ENCODE measurements around the gene UHRF1.
"Not testable (repeated sequence)": the region's sequence is repeated elsewhere in the genome, so short reads cannot be mapped to it uniquely, and the experiment has no call there.

The UHRF1 gene

DNA sequence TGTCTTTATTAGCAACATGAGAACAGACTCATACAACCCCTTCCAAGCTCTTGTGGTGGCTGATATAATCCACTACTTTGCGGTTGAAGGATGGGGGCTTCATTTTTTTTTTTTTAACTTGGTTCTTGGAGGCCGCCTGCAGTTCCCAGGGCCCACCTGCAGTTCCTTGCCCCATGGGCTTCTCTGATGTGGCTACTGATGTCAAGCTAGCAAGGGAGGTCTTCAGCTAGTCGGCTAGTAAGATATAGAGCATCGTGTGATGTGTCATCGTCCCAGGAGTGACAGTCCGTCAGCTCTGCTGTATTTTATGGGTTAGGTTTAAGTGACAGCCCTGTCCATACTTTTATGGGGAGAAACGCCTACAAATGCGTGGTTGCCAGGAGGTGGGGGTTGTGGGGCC lies 26.1 kb downstream of the UHRF1 start:
- no peak for DNase-seq (ENCODE audit: low read depth in 2 of 2)

DNA sequence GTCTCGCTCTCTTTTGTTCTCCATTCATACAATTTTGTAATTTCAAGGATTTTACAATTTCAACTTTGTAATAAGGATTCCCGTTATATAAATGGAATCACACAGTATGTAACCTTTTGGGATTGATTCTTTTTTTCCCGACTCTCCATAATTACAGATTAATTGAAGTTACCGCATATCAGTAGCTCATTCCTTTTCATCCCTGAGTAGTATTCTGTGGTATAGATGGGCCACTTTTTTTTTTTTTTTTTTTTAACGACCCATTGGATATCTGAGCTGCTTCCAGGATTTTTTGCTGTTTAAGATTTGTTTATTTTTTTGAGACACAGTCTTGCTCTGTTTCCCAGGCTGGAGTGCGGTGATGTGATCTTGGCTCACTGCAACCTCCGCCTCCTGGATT lies 27.8 kb downstream of the UHRF1 start:
- no peak for DNase-seq (ENCODE audit: low read depth in 2 of 2)

DNA sequence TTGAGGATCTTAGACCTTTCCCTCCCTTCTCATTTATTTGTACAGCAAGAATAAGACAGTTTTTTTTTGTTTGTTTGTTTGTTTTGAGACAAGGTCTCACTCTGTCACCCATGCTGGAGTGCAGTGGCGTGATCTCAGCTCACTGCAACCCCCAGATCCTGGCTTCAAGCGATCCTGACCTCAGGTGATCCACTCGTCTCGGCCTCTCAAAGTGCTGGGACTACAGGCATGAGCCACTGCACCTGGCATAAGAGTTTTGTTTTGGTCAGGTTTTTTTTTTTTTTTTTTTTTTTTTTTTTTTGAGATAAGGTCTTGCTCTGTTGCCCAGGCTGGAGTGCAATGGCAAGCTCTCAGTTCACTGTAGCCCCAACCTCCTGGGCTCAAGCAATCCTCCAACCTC lies 29.2 kb downstream of the UHRF1 start:
- DNase-seq (ENCODE audit: low read depth in 2 of 2): not testable (repeated sequence)

DNA sequence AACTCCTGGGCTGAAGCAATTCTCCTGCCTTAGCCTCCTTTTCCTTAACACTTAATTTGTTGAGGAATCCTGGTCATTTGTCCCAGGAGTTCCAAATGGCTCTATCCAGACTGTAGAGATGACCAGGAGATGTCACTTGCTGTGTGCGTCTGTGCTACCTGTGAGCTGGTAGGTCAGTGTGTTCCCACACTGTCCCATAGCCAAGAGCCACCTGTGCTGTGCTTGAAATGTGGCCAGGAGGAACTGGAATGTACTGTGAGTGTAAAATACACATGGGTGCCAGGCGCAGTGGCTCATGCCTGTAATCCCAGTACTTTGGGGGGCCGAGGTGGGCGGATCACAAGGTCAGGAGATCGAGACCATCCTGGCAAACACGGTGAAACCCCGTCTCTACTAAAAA lies 30.2 kb downstream of the UHRF1 start:
- DNase-seq (ENCODE audit: low read depth in 2 of 2): no peak

DNA sequence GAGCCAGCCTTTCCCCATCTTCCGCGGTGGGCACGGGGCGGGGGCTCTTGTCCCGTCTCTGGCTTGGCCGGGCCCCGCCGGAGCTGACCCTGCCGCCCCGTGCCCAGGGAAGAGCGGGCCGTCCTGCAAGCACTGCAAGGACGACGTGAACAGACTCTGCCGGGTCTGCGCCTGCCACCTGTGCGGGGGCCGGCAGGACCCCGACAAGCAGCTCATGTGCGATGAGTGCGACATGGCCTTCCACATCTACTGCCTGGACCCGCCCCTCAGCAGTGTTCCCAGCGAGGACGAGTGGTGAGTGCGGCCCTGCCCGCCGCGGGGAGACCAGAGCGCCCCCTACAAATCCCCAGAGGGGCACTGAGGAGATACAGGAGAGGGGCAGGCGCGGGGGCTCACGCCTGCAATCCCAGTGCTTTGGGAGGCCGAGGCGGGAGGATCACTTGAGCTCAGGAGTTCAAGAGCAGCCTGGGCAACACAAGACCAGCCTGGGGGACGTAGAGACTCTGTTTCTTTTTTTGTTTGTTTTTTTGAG lies 32.4 kb downstream of the UHRF1 start:
- DNase-seq (ENCODE audit: low read depth in 2 of 2): not testable (repeated sequence)

DNA sequence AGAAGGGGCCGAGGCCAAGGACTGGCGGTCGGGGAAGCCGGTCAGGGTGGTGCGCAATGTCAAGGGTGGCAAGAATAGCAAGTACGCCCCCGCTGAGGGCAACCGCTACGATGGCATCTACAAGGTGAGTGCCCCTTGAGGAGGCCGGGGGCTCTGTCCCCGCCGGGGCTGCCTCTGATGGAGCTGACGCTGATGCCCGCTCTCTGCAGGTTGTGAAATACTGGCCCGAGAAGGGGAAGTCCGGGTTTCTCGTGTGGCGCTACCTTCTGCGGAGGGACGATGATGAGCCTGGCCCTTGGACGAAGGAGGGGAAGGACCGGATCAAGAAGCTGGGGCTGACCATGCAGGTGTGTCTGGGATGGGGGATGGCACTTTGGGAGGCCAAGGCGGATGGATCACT lies 41.3 kb downstream of the UHRF1 start:
- not testable (repeated sequence) for DNase-seq (ENCODE audit: low read depth in 2 of 2)

DNA sequence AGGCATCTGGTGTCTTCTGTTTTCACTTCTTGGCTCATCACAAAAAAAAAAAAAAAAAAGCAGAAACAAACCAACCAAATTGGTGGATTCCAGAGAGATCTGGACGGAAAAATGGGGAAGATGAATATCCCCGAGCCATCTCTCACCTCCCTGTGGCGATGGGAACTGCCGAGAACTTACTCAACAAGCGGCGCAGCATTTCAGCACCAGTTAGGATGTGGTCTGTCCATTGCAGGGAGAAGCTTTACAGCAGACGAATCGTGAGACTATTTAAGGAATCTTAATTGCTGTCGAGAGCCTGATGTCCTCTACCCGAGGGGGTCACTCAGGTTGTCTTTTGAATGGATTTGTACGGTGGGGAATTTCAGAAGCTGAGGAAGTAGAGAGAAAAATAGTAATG lies 42.4 kb downstream of the UHRF1 start:
- DNase-seq (ENCODE audit: low read depth in 2 of 2): no peak

DNA sequence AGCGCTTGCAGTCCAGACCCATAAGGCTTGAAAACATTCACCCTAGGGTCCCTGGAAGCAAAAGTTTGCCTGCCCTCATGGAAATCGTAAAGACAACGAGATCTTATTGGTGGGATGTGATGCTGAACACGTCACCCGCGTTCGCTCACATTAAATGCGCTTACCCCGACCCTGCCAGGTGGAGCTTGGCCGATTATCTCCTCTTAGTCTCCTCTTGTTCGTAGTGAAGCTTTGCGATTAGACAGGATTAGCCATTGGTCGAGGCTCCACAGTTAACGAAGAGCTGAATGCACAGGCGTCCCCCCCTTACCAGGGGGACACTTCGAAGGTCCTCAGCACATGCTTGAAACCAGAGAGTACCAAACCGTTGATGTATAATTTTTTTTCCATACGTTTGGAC lies 43.6 kb downstream of the UHRF1 start:
- no peak for DNase-seq (ENCODE audit: low read depth in 2 of 2)

DNA sequence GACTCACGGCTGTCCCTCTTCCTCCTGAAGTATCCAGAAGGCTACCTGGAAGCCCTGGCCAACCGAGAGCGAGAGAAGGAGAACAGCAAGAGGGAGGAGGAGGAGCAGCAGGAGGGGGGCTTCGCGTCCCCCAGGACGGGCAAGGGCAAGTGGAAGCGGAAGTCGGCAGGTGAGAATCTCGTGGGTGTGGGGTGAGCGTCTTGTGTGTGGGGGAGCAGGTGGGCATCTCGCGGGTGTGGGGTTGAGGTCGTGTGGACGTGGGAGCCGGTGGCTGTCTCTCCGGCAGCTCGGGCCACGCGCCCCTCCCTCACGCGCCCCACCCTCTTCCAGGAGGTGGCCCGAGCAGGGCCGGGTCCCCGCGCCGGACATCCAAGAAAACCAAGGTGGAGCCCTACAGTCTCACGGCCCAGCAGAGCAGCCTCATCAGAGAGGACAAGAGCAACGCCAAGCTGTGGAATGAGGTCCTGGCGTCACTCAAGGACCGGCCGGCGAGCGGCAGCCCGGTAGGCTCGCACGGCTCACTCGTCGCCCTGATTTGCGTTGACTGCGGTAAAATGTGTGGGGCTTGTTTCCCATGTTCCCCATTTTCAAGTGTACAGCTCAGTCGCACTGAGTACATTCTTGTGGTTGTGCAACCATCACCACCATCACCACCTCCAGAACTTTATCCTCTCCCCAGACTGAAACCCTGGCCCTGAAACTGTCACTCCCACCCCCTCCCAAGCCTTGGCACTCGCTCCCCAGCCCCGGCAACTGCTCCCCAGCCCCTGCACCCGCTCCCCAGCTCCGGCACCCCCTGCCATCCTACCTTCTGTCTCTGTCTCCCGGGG lies 45.2 kb downstream of the UHRF1 start:
- not testable (repeated sequence) for DNase-seq (ENCODE audit: low read depth in 2 of 2)

DNA sequence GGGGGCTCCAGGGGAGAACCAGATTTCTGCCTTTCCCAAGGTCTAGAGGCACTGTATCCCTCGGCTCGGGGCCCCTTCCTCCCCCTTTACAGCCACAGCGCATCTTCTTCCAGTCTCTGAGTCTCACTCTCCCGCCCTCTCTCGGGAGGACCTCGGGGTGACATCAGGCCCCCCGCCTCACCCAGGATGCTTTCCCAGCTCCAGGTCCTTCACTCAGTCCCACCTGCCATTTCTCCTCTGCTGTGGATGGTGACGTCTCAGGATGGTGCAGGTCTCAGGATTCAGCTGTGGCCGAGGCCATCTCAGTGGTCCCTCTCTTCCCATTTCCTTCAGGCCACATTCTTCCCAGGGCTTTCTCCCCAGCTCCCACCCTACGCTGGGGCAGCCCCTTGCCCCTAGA lies 46.0 kb downstream of the UHRF1 start:
- no peak for DNase-seq (ENCODE audit: low read depth in 2 of 2)

DNA sequence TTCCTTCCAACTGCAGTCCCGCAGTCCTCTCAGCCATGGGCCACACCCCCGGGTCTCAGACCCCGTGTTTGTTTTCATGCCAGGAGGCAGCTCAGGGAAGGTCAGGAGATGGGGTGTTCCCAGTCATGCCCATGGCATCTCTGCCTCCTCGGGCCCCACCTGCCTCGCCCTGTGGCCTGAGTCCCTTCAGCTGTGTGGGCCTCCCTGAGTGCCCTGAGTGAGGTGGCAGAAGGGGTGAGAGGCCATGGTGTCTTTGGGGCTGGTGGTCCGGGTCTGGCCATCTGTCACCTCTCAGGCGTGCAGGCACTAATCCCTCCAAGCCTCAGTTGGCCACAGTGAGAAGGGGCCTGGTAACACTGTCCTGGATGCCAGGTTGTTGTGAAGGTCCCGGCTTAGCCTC lies 48.7 kb downstream of the UHRF1 start:
- DNase-seq (ENCODE audit: low read depth in 2 of 2): no peak

DNA sequence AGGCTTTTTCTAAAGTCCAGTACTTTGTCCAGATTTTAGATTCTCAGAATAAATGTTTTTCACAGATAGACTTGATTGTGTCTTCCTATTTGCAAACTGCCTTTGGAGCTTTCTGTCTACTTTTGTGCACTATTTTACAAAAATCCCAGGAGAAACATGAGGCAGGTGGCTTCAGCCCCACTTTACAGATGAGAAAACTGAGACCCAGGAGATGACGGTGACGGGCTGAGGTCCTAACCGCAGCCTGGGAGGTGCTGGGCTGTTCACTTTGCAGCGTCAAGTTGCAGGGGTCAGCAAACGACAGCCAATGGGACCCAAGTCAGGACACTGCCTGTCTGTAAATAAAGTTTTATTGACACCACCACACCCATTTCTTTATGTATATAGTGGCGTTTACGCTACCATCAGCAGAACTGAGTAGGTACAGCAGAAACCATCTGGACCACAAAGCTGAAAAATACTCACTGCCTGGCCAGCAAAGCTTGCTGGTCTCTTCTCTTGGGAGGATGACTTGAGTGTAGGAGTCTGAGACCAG lies 52.9 kb downstream of the UHRF1 start:
- DNase-seq (ENCODE audit: low read depth in 2 of 2): no peak

DNA sequence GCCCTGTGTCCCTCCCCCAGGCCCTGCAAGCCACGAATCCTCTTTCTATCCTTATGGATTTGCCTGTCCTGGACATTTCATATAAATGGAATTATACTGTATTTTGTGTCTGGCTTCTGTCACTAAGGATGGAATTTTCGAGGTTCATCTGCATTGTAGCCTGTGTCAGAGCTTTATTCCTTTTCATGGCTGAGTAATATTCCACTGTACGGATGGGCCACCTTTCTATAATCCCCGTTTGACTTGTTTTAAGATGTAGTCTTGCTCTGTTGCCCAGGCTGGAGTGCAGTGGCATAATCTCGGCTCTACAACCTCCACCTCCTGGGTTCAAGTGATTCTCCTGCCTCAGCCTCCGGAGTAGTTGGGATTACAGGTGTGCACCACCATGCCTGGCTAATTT lies 55.8 kb downstream of the UHRF1 start:
- DNase-seq (ENCODE audit: low read depth in 2 of 2): no peak

DNA sequence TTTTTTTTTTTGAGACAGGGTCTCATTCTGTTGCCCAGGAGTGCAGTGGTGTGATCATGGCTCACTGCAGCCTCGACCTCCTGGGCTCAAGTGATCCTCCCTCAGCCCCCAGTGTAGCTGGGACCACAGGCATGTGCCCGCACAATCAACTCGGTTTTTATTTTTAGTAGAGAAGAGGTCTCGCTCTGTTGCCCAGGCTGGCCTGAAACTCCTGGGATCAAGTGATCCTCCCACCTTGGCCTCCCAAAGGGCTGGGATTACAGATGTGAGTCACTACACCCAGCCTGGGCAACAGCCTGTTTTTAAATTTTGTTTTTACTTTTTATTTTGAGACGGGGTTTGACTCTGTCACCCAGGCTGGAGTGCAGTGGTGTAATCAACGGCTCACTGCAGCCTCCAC lies 57.3 kb downstream of the UHRF1 start:
- no peak for DNase-seq (ENCODE audit: low read depth in 2 of 2)

DNA sequence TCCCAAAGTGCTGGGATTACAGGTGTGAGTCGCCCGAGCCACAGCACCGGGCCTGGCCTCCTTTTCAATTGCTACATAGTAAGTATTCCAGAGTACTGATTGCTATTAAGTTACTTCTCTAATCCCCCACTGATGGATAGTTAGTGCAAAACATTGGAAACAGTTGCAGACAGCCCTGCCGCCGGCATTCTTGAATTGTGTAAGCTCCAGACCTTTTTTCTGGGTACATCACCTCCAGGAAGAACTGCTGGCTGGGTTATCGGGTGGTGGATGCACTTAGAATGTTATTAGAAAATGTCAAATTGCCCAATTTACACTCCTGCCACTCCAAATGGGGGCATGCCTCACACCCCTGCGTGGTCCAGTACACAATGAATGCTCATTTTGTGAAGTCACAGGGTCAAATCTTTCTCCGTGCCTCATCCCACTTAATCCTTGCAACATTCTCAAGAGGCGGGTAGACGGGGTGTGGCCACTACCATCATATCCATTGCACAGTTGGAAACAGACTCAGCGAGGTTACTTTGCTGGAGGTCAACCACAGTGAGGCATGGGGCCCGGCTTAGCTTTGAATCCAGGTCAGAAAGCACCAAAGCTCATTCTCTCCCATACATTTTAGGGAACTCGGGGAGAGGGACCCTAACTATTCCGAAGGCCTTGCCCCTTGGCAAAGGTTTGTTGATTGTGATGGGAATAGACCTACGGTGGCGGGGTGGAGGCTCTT lies 58.6 kb downstream of the UHRF1 start:
- DNase-seq (ENCODE audit: low read depth in 2 of 2): no peak

DNA sequence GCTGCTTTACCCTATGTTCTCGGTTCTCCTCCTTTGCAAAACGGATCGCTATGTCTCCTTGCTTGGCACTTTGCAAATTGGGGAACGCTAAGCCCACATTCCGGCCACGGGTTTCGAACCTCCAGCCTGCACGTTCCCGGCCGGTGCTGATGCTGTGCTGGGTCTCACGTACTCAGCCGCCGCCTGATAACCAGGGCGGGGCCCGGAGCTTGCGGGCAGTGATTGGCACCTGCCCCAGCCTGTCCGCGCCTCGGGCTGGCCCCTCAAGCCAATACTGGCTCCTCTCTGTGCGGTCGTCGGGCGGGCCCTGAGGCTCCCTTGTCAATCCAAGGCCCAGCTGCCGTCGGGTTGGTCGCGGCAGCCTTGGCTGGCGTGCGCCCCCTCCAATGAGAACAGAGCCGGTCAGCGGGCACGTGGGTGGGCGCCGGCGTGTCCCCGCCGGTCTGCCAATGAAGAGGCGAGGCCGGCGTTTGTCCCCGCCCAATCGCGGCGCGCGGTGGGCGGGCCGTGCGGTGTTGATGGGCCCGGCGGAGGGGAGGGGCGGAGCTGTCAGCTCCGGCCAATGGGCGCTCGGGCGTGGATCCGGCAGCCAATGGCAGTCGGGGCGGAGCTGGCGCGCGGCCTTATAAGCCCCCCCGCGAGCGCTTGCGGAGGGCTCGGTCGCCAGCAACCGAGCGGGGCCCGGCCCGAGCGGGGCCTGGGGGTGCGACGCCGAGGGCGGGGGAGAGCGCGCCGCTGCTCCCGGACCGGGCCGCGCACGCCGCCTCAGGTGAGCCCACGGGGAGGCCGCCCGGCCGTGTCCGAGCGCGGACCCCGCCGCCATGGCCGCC lies 59.4 kb downstream of the UHRF1 start, which contains the start of gene KDM4B:
Gene KDM4B (plus strand): TSS at position 652 of the 830 bp plus-strand sequence. CDS start 63,778 bp downstream, outside the sequence.
- DNase-seq (ENCODE audit: low read depth in 2 of 2): peak; percentile 96 to 98

DNA sequence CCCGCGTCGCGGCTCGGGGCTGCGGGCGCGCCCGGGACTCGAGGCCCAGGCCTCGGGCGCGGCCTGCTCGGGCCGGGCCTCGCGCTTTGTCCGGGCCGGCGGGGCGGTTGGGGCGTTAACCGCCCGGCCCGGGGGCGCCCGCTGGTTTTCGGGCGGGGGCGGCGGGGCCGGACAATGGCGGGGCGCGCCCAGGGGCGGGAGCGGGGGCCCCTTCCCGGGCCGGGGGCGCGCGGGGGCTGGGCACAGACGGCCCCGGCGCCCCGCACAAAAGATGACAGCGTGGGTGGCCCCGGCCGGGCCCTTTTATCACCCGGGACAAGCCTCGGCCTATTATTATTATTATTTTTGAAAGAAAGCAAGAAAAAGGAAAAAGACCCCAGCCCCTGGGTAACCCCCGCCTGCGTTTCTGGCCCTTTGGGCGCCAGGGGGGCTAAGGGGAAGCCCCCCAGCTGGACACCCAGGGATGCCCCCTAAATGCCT lies 60.0 kb downstream of the UHRF1 start:
- no peak for DNase-seq (ENCODE audit: low read depth in 2 of 2)

DNA sequence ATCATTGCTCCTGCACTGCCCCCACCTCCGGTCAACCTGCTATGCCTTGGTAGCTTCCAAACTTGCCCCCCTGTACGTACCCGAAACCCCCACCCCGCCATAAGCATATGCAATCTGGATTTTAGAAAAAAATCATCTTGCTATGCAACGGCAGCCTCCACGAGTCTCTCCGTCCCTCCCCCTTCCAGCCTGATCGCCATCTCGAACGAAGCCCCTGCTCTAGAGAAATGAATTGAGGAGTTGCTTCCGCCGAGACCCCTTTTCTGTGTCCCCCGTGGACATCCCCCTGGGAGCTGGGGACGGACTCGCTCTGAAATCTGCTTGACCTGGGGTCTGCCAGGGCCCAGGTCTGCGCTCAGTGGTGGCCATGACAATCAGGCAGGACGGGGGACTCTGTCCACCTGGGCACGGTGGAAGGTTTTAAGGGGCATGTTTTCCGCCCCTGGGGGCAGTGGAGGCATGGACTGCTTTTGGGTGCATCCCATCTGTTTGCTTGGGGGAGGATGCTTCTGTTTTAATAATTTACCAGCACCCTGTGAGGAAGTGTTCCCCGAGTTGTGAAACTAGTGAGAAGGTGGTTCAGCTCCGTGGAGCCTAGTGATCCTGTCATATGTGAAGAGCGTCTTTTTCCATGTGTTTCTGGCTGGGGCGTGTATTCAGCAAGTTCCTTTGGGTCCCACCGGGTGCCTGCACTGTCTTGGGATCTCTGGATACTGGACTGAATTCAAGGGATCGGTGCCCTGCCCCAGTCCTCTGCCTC lies 60.7 kb downstream of the UHRF1 start:
- DNase-seq (ENCODE audit: low read depth in 2 of 2): no peak

DNA sequence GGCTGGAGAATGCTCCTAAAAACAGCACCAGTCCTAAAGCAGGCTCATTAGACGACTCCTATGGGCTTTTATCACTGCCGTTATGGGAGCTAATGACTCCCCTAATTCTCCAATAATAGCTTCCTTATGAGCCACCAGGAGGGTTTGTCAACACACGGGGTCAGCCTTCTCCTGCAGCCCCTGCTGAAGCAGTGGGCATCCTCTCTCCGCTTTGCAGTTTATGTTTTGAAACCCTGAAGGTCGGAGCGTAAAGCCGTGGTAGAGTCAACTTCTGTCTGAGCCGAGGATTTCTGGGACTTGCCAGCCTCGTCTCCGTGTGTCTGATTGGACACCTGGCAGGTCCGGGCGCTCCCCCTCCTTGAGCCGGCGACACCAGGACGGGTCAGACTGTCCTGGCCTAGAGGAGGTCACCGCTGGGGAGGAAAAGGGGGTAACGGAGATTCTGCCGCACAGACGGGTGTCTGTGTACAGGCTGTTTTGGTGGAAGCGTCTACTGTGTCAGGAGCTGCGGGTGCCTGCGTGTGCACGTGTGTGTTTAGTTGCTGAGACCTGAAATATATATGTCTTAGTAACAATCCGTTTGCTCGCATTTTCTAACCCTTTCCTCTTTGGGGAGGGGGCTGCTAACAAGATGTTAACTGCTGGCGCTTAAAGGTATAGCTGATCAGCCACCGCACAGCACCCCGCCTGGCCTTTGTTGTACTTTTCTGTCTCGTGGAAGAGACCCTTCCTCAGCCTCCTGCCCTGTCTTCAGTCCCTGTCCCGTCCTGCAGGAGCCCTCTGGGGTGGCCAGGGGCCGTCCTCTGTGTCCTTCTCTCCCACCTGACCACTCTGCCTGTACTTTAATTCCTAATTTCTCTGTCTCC lies 61.5 kb downstream of the UHRF1 start:
- DNase-seq (ENCODE audit: low read depth in 2 of 2): no peak

DNA sequence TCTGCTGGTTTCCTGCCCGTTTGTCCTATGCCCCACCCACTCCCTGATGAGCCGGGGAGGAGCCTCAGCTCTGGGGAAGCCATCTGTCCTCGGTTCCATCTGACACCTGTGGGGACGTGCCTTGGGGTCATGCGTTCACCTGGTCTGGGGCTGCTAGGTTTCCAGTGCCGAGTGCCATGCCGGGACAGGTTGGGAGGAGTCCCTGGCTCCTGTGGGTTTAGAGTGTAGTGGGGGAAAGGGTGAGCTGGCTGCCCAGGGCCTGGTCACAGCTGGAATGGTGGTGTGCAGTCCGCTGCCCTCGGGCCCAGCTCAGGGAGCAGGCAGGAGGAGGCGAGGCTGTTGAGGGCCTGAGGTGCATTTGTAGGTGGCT lies 62.1 kb downstream of the UHRF1 start:
- DNase-seq (ENCODE audit: low read depth in 2 of 2): peak in 1 of 2 donors; percentile 19
